ENCODE data around the gene ANK3.

DNA sequence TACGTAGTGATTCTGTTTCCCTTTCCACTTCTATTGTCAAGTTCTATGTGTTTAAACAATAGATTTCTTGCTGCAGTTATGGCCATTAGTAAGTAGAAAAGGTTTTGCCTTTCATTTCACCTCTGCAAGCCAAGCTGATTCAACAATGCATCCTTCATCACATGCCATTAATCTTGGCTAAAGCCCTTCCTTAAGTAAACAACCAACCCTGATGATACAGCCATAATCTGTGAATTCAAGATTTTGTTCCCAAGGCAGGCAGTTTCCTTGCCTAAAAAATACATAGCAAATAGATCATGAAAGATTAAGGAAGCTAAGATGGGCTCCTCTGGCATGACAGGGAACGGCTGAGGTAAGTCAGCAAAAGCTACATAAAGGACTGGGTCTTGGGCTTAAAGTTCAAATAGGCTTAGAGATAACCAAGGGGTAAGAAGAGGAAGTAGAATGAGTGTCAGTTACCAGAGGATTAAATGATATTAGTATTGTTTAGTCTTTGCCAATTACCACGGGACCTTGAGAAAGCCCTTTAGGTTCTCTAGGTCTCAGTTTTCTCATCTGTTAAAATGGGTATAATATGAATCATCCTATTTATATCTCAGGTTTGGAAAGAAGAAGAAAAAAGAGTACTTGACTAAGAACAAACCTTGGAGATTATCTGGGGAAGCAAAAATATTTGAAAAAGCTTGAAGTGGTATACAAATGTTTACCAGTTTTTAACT is 35.9 kb upstream of the ANK3 start:
- TF ChIP-seq, protein P1, sequence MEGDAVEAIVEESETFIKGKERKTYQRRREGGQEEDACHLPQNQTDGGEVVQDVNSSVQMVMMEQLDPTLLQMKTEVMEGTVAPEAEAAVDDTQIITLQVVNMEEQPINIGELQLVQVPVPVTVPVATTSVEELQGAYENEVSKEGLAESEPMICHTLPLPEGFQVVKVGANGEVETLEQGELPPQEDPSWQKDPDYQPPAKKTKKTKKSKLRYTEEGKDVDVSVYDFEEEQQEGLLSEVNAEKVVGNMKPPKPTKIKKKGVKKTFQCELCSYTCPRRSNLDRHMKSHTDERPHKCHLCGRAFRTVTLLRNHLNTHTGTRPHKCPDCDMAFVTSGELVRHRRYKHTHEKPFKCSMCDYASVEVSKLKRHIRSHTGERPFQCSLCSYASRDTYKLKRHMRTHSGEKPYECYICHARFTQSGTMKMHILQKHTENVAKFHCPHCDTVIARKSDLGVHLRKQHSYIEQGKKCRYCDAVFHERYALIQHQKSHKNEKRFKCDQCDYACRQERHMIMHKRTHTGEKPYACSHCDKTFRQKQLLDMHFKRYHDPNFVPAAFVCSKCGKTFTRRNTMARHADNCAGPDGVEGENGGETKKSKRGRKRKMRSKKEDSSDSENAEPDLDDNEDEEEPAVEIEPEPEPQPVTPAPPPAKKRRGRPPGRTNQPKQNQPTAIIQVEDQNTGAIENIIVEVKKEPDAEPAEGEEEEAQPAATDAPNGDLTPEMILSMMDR (IDR thresholded peaks at IDR 0.05) = no peak
- TF ChIP-seq EP300 (IDR thresholded peaks at IDR 0.05) = no peak
